Omental fat pad (tissue), 4 donors: ENCODE data around the gene IFT74. TPM values are rescaled to one million over a fixed set of nuclear protein-coding genes. Genes with fewer than 3 reads are reported as not detected.

Experiments
- ATAC-seq: fragments of 150-250 bp; one replicate; pipeline ENCODE4 v1.9.1; 2016; ENCODE audit warnings: mild to moderate bottlenecking, moderate library complexity; ENCODE audit not compliant: low FRiP score
- DNase-seq: peaks from one replicate; pipeline ENCODE4 v3.0.0-alpha.2; 2019; ENCODE audit warnings: low spot score
- CTCF ChIP-seq, 3 donors: fragments of 450-650 bp; IDR thresholded peaks; one replicate each; pipeline ENCODE4 v1.5.1; 2016 to 2017; ENCODE audit warnings: antibody characterized with exemption in 3 of 3, mild to moderate bottlenecking in 3 of 3, moderate library complexity in 2 of 3
- total RNA-seq, 4 donors: library from RNA; depleted of rRNA; stranded (reverse); fragments of >200 nt; gene quantifications; one replicate each; pipeline ENCODE4 v1.1.0, GENCODE V29; 2016

Gene IFT74
- total RNA-seq, 4 donors from 2014 or later = 5.3 to 13.0 (median 10.5) TPM

- TF ChIP-seq CTCF (IDR thresholded peaks at IDR 0.05) = no peak
- ATAC-seq (no peak), DNase-seq (no peak)
These were observed 103.7 kb downstream of the IFT74 start for GRCh38 chr9:27059907-27060306.

GRCh38 chr9:27065288-27065687, 109.1 kb downstream of the IFT74 start:
- DNase-seq (no peak), ATAC-seq (no peak)
- TF ChIP-seq CTCF (IDR thresholded peaks at IDR 0.05) = no peak

- ATAC-seq = no peak
- no peak for TF ChIP-seq CTCF (IDR thresholded peaks at IDR 0.05)
- no peak for DNase-seq
These were observed 117.9 kb downstream of the IFT74 start for GRCh38 chr9:27073841-27074728.

GRCh38 chr9:27078685-27079084, 122.5 kb downstream of the IFT74 start:
- TF ChIP-seq CTCF (IDR thresholded peaks at IDR 0.05) = no peak
- no peak for DNase-seq
- no peak for ATAC-seq

GRCh38 chr9:27085456-27085855, 129.2 kb downstream of the IFT74 start:
- DNase-seq = no peak
- TF ChIP-seq CTCF (IDR thresholded peaks at IDR 0.05) = no peak
- no peak for ATAC-seq

- ATAC-seq = peak; percentile 85
- DNase-seq = no peak
- no peak for TF ChIP-seq CTCF (IDR thresholded peaks at IDR 0.05)
These were observed 130.8 kb downstream of the IFT74 start for GRCh38 chr9:27086818-27087680.
